ENCODE measurements around the gene XAB2. TPM values are rescaled to one million over a fixed set of nuclear protein-coding genes. Genes with fewer than 3 reads are reported as not detected.

XAB2 gene
- total RNA-seq, 1 donor from 2014 or later: 19.4 TPM

DNA sequence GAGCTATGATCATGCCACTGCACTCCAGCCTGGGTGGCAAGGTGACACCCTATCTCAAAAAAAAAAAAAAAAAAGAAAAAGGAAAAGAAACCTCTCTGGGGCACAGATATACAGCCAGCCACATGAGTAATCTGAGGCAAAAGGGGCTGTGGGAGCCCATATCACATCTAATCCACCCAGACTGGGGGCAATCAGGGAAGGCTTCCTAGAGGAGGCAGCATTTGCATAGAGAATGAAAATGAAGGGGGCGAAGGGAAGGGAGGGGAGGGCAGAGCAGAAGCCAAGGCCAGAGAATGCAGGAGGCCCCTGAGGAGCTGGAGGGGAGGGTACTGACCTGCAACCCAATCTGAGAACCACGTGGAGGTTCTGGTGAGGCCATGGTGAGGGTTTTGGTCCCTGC is 20.8 kb upstream of the XAB2 start:
- DNase-seq (ENCODE audit: low read depth in 2 of 2): no peak

DNA sequence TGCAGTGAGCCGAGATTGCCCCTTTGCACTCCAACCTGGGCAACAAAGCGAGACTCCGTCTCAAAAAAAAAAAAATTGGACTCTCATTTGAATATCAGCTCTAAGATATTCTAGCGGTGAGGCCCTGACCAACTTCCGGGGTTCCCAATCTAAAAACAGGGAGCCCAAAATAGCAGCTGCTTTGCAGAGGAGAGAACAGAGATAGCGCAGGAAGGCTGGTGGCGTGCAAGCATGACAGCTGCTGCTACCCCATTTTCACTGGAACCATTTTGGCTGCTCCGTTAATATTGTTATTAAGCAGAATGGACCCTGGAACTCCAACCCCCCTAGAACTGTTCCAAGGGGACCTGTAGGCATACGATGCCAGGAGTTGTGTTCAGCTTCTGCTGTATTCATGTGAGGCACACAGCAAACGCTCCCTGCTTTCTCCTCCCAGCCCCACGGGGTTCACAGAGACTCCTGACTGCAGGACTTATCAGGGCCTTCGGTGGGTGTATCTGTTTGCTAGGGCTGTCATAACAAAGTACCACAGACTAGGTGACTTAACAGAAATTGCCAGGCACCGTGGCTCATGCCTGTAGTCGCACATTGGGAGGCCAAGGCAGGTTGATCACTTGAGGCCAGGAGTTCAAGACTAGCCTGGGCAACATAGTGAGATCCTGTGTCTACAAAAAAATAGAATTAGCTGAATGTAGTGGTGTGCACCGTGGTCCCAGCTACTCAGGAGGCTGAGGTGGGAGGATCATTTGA is 19.1 kb upstream of the XAB2 start:
- no peak for DNase-seq (ENCODE audit: low read depth in 2 of 2)

DNA sequence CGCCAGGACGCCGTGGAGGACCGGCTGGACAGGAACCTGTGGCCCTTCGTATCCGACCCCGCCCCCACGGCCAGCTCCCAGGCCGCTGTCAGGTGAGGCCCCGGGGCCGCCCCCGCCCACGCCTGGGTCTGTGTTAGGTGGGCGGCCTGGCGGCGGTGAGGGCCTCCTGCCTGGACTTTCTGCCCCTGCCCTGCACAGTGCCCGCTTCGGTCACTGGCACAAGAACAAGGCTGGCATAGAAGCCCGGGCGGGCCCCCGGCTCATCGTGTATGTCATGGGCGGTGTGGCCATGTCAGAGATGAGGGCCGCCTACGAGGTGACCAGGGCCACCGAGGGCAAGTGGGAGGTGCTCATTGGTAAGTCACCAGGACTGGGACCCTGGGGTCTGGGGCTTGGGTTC is 17.8 kb upstream of the XAB2 start:
- DNase-seq (ENCODE audit: low read depth in 2 of 2): no peak

DNA sequence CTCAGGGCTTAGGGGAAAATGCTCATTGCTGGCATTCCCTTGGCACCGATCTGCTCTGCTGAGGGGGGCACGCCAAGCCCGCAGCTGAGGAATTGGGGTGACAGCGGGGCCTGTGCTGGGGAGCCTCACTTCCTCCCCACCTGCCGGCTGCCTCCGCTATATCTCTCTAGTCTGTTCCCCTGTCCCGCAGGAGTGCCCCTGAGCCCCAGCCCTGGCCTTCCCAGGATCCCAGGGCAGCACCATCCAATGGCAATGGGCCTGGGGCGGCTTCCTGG is 17.0 kb upstream of the XAB2 start:
- DNase-seq (ENCODE audit: low read depth in 2 of 2): no peak

DNA sequence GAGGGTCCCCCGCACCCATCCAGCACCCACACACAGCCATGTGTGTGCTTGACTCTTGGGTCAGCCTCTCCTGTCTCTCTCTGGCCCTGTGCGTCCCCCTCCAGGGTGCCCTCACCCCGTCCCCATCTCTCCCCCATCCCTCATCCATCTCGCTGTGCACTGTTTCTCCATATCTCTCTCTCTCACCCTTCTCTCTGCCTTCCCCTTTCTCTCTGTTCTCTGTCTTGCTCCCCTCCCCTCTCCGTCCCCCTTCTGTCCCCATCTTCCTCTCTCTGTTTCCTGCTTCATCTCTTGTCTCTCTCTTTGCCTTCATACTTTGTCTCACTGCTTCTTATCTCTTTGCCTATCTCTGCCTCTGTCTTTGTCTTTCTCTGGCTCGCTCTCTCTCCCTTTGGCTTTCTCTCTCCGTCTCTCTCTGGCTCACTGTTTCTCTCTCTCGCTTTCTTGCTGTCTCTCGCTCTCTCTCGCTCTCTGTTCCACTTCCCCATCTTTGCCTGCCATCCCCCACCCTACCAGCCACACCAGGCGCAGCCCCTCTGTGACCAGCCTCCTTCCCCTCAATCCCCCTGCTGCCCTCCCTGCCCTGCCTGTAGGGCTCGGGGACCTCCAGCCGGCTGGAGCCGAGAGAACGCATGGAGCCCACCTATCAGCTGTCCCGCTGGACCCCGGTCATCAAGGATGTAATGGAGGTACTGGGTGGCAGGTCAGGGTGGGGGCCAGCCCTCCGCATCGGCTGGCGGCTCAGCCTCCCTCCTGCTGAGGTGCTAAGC is 16.5 kb upstream of the XAB2 start:
- no peak for DNase-seq (ENCODE audit: low read depth in 2 of 2)

DNA sequence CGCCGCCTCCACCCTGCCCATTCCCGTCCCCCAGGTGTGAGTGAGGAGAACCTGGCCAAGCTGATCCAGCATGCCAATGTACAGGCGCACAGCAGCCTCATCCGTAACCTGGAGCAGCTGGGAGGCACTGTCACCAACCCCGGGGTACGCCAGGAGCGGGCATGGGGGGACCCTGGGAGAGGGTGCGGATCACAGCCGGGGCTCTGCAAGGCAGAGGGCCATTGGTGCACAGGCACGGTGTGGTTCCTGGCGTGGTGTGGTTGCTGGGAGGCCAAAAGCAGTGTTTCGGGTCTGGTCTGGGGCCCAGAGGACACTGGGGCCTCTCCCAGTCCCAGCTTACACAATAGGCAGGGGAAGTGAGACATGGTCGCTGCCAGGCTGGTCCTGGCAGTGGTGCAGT is 15.8 kb upstream of the XAB2 start:
- DNase-seq (ENCODE audit: low read depth in 2 of 2): no peak

DNA sequence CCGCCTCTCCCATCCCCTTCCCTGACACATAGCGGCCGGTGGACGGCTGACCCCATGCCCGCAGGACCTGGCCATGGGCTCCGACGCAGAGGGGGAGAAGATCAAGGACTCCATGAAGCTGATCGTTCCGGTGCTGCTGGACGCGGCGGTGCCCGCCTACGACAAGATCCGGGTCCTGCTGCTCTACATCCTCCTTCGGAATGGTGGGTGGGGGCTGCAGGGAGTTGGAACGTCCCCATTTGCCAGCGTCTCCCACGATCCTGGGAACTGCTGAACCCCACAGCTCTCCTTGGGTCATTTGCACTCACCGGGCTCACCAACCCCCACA is 15.2 kb upstream of the XAB2 start:
- no peak for DNase-seq (ENCODE audit: low read depth in 2 of 2)

DNA sequence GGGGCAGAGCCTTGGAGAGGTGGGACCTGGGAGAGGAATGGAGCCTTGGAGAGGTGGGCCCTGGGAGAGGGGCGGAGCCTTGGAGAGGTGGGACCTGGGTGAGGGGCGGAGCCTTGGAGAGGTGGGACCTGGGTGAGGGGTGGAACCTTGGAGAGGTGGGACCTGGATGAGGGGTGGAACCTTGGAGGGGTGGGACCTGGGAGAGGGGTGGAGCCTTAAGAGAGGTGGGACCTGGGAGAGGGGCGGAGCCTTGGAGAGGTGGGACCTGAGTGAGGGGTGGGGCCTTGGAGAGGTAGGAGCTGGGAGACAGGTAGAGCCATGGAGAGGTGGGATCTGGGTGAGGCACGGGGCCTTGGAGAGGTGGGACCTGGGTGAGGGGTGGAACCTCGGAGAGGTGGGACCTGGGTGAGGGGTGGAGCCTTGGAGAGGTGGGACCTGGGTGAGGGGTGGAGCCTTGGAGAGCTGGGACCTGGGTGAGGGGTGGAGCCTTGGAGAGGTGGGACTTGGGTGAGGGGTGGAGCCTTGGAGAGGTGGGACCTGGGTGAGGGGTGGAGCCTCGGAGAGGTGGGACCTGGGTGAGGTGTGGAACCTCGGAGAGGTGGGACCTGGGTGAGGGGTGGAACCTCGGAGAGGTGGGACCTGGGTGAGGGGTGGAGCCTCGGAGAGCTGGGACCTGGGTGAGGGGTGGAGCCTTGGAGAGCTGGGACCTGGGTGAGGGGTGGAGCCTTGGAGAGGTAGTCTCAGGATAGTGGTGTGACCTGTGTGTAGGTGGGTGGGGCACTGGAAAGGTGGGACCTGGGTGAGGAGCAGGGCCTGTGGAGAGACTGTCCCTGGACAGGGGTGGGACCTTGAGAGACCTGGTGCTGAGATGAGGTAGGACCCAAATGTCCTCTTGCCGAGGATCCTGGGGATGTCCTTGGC is 14.5 kb upstream of the XAB2 start:
- DNase-seq (ENCODE audit: low read depth in 2 of 2): peak; percentile 11 to 29

DNA sequence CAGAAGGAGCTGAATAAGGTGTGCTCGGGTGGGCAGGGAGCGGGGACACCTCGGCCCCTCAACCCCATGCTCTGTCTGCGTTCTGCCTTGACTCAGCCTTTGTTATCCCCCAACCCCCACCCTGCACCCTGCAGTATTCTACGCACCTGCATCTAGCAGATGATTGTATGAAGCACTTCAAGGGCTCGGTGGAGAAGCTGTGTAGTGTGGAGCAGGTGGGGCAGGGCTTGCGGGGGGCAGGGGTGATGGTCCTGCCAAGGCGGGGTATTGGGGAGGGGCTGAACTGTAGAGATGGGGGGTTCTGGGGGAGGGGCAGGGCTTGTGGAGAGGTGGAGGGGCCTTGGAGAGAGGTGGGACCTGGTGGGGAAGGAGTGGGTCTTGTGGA is 13.7 kb upstream of the XAB2 start:
- no peak for DNase-seq (ENCODE audit: low read depth in 2 of 2)

DNA sequence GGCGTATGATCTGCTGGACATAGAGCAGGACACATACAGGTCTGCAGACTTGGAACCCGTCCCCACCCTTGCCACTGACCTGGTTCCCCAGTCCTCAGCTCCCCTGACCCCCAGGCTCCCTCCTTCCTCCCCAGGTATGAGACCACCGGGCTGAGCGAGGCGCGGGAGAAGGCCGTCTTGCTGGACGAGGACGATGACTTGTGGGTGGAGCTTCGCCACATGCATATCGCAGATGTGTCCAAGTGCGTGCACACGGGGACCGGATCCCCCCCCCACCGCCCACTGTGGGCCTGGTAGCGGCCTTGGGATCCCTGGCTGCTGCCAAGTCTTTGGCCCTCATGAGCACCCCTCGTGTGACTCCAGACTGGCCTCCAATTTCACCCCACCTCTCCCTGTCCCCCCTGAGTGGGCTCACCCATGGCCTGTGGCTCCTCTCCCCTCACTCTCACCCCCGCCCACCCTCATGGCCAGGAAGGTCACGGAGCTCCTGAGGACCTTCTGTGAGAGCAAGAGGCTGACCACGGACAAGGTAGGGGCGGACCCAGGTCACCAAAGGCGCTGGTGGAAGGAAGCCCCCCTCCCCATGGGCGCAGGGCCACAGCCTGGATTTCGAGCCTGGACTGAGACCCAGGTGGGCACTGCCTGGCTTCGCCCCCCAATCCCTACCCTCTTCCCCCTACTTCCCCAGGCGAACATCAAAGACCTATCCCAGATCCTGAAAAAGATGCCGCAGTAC is 13.1 kb upstream of the XAB2 start:
- no peak for DNase-seq (ENCODE audit: low read depth in 2 of 2)

DNA sequence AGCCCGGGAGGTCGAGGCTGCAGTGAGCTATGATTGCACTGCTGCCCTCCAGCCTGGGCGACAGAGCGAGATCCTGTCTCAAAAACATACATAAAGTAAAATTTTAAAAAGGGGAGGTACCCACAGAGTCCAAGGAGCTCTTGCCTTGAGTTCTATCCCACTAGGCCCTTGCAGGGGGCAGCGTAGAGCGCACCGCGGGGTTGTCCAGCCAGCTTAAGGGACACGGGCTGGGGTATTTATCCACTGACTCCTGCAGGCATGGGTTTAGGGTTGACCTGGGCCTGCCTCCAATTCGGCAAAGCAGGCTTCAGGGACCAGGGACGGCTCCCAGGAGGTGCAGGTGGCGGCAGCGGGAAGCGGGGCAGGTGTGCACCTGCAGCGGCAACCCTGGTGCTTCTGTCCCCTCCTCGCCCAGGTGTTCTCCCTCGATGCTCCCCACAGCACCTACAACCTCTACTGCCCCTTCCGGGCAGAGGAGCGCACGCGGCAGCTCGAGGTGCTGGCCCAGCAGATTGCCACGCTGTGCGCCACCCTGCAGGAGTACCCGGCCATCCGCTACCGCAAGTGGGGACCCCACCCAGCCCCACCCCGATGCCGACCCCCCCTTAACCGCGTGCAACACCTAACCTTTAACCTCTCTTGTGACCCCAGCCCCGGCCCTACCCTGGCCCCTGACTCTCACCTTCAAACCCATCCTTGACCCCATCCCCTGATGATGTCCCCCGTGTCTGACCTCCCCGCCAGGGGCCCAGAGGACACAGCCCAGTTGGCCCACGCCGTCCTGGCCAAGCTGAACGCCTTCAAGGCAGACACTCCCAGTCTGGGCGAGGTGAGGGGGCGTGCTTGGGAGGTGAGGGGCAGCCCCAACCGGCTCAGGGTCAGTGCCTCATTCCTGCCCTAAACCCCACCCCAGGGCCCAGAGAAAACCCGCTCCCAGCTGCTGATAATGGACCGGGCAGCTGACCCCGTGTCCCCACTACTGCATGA is 12.2 kb upstream of the XAB2 start:
- no peak for DNase-seq (ENCODE audit: low read depth in 2 of 2)

DNA sequence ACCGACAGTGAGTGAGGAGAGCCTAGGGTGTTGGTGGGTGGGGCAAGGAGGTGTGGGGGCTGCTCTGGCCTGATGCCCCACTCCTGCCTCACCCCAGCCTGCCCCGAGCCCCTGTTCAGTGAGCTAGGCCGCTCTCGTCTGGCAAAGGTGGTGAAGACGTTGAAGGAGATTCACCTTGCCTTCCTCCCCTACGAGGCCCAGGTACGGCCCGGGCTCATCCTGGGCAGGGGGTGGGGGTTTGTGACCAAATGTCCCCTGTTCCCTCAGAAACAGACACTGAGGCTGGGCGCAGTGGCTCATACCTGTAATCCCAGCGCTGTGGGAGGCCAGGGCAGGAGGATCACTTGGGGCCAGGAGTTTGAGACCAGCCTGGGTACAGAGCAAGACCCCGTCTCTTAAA is 11.5 kb upstream of the XAB2 start:
- no peak for DNase-seq (ENCODE audit: low read depth in 2 of 2)

DNA sequence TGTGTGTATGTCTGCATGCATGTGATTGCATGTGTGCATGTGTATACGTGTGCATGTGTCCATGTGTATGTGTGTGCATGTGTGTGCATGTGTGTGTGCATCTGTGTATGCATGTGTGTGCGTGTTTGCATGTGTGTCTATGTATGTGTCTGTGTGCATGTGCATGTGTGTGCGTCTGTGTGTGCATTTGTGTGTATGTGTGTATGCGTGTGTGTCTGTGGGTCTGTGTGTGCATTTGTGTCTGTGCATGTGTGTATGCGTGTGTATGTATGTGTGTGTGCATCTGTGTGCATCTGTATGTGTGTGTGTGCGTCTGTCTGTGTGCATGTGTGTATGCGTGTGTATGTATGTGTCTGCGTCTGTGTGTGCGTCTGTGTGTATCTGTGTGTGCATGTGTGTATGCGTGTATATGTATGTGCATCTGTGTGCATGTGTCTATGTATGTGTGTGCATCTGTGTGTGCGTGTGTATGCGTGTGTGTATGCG is 10.6 kb upstream of the XAB2 start:
- DNase-seq (ENCODE audit: low read depth in 2 of 2): no peak

DNA sequence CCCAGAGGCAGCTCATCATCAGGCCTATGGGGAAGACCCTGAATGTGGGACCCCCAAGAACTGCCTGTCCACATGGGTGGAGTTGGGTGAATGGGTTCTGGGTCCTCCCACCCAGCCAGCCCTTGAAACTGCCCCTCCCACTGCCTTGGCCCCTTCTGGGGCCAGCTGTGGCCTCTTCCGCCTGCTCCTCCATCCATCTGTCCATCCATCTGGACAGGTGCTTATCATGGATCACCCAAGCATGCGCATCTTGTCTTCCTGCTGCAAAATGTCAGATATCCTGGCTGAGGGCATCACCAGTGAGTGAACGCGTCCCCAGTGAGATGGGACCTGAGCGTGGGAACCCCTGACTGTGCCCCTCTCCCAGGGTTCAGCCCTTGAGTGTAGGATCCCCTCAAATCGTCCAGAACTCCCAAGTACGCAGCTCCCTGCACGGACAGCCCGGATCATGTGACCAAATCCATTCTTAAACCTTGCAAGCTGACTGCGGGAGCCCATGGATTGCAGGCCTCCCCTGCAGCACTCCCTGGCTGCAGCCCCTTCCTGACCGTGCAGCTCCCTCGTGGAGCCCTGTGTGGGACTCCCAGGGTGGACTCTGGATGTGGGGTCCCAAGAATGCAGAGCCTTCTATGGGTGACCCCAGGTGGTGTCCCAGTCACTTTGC is 9.6 kb upstream of the XAB2 start:
- DNase-seq (ENCODE audit: low read depth in 2 of 2): no peak

DNA sequence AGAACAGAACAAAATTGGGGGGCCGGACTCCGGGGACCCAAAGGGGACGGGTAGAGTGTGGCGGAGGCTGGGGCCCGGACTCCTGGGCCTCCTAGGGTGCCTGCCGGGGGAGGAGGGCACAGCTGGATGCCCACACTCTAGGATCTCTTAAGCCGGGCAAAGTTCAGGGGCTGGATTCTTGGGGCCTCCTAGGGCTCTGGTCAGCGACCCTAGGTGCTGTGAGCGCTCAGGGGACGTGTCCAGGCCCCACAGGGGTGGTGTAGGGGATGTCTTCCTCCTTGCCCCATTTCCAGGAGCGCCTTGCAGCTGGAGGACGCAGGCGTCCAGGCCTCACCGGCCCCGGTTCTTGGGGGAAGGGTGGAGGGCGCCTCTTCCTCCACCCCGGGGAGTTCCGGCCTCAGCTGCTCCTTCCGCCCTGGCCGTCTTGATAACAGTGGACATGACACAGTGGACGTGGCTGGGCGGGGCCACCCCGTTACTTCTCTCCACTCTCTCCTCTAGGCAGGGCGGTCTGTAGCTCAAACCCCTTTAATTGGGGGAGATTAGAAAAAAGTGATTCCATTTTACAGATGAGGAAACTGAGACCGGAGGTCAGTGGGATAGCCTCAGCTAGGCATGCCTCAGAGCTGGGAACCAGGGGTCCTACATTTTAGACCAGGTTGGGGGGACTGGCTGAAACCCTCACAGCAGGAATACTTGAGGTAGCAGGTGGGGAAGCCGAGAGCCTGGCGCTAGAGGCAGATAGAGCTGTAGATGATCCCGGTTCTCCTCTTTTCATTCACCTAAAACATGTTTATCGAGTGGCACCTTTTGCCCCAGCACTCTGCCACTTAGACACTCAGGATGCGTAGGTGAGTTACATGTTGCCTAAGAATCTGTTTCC is 8.3 kb upstream of the XAB2 start:
- no peak for DNase-seq (ENCODE audit: low read depth in 2 of 2)

DNA sequence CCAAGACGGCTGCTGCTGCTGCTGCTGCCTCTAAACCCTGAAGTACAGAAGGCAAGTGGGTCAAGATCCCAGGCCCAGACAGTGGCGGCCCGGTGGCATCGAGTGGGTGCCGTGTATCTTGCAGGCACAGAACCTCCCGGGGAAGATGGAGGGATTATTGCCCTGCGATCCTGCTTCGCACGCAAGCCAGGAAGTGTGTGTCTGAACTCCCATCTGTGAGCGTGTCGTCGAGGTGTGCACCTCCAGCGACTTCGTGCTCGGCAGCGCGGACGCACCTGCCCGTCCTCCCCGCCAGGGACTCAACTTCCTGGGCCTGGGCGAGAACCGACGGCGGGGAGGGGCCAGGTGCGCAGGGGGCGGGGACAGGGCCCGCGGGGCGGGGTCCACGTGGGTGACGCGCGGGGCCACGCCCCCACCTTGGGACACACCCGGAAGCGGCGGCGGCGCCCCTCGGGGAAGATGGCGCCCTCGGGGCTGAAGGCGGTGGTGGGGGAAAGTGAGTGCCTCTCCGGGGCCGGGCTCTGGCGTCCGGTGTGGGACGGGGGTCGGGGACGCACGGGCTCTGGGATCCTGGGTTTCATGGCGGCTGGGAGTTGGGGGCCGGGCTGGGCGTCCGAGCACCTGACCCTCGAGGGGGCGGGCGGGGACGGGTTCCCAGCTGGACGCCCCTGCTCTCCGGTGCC is 7.5 kb upstream of the XAB2 start, which contains the start of gene STXBP2:
STXBP2 (plus strand) TSS at position 420 of the 683 bp plus-strand sequence; CDS start at position 460, 40 bp downstream.
- peak; percentile 23 to 35 for DNase-seq (ENCODE audit: low read depth in 2 of 2)

DNA sequence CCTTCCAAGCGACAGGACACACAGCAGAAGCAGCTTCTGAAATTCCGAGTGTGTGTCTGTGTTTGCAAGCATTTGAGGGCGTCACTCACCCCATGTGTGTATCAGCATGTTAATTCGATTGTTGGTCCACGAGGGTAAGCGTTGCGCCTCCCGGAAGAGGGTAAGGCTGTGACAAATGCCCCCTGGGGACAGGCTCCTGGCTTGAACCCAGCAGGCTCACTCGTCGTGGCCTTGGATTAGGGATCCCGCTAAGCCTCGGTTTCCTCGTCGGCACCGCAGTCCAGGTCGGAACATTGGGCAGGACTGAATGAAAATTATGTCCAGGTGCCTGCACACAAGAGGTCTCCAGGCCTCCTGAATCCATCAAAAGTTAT is 7.0 kb upstream of the XAB2 start:
- no peak for DNase-seq (ENCODE audit: low read depth in 2 of 2)

DNA sequence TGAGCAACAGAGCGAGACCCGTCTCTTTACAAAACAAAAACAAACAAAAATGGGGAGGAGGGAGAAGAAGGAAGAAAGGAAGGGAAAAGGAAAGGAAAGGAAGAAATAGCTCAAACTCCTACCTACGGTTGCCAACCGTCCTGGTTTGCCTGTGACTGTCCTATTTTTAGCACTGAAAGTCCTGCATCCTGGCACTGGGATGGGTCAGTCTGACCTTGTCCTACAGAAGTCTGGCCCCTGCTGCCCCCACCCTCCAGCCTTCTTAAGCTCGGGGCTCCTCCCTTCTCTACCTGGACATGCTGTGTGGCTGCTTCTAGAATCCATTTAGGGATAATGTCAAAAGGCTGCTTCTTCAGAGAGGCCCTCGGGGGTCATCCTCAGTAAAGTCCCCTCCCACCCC is 6.3 kb upstream of the XAB2 start:
- DNase-seq (ENCODE audit: low read depth in 2 of 2): no peak

All from dermis microvascular lymphatic vessel endothelial cell (primary cell).